Measurements from ENCODE around the gene CFAP43.

Gene CFAP43

GRCh38 chr10:104122225-104123107 lies 109.7 kb downstream of the CFAP43 start:
- peak overlapping the region; percentile 85 for H3K4me3 ChIP-seq (ENCODE audit: low read depth, low read length)
- DNase-seq (ENCODE audit: low read depth), result peak; percentile 8
- TF ChIP-seq, protein P1, sequence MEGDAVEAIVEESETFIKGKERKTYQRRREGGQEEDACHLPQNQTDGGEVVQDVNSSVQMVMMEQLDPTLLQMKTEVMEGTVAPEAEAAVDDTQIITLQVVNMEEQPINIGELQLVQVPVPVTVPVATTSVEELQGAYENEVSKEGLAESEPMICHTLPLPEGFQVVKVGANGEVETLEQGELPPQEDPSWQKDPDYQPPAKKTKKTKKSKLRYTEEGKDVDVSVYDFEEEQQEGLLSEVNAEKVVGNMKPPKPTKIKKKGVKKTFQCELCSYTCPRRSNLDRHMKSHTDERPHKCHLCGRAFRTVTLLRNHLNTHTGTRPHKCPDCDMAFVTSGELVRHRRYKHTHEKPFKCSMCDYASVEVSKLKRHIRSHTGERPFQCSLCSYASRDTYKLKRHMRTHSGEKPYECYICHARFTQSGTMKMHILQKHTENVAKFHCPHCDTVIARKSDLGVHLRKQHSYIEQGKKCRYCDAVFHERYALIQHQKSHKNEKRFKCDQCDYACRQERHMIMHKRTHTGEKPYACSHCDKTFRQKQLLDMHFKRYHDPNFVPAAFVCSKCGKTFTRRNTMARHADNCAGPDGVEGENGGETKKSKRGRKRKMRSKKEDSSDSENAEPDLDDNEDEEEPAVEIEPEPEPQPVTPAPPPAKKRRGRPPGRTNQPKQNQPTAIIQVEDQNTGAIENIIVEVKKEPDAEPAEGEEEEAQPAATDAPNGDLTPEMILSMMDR (IDR thresholded peaks at IDR 0.05; ENCODE audit: low read depth, low read length, missing control alignments), result no peak

DNA sequence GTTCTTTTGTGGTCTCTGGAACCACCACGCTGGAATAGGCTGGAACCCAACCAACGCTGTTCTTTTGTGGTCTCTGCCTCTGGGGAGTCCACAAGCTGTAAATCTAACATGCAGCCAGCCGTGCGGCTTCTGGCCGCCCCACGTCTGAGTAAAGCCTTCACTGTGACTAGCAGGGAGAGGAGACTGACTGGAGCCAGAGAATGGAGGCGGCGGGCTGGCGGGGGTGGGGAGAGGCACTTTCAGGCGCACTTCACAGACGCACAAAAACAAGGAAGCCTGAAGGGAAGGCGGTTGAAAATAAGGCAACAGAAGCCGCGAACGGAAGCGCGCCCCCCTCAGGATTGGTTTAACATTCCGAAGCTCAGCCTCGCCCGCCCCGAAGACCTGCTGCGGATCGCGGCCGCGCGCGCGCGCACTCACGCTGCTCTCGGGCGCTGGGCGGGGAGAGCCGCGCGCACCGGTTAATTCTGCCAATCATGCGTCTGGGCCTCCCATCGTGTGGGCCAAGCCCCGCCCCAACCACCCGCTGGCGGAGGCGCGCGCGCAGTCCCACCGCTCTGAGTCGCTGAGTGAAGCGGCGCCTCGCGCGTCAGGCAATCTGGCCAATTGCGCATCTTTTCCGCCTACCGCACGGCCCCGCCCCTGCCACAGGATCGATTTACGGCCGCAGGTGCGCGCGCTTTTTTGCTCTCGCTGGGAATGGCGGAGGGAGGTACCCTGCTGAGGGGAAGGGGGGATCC lies 110.5 kb downstream of the CFAP43 start, which contains the start of gene SFR1:
SFR1 (plus strand) TSS at position 687 of the 740 bp plus-strand sequence; CDS start at position 700, 13 bp downstream.
- DNase-seq (ENCODE audit: low read depth), result peak; percentile 92
- TF ChIP-seq, protein P1 (IDR thresholded peaks at IDR 0.05; ENCODE audit: low read depth, low read length, missing control alignments), result peak; percentile 65
- peak within 1 kb of the TSS; percentile 85 for H3K4me3 ChIP-seq (ENCODE audit: low read depth, low read length)

DNA sequence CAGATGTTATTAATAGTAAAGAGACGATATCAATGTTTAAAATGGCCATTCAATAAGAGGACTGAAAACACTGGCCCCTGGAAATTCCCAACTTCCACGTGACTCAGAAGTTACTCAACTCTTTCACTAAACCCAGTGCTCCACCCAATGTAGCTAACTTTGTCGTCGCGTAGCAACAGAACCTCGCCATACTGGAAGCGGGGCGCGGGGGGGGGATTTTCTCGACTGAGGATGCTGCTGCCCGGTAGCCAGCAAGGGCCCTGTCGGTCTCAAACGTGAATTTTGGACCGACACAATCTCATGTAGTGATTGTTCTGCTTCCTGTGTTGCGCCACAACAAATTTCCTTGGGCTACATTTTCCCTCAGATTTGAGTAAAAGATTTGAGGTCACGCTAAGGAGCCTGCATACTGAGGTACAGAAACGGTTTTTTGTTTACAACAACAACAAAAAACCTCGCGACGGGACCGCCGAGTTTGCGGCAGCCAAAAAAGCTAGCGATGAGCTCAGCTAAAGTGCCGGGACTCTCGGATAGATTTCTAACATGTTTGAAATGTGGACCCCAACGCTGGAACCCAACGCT lies 111.2 kb downstream of the CFAP43 start:
- H3K4me3 ChIP-seq (ENCODE audit: low read depth, low read length), result peak overlapping the region; percentile 58
- peak; percentile 81 for DNase-seq (ENCODE audit: low read depth)
- TF ChIP-seq, protein P1 (IDR thresholded peaks at IDR 0.05; ENCODE audit: low read depth, low read length, missing control alignments), result no peak

GRCh38 chr10:104120512-104120902 lies 111.7 kb downstream of the CFAP43 start:
- TF ChIP-seq, protein P1 (IDR thresholded peaks at IDR 0.05; ENCODE audit: low read depth, low read length, missing control alignments), result no peak
- H3K4me3 ChIP-seq (ENCODE audit: low read depth, low read length), result peak overlapping the region; percentile 58
- no peak for DNase-seq (ENCODE audit: low read depth)

DNA sequence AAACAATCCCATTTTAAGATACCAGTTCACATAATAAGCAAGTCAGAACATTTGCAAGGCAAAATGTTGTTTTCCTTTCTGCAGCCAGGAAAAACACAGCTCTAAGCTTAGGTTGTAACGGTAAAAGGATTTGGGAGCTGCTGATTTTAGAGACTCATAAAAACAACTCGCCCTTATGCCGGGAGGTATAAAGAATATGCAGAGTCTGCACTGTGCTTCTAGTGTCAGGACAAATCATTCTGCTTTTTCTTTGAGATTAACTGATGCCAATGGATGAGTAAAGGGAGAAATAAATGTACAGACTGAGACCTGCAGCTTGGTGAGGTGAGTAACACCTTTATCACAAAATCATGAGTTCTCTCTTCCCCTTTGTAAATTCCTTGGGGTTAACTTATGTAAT lies 112.2 kb downstream of the CFAP43 start:
- no peak overlapping the region for H3K4me3 ChIP-seq (ENCODE audit: low read depth, low read length)
- DNase-seq (ENCODE audit: low read depth), result no peak
- TF ChIP-seq, protein P1 (IDR thresholded peaks at IDR 0.05; ENCODE audit: low read depth, low read length, missing control alignments), result no peak

DNA sequence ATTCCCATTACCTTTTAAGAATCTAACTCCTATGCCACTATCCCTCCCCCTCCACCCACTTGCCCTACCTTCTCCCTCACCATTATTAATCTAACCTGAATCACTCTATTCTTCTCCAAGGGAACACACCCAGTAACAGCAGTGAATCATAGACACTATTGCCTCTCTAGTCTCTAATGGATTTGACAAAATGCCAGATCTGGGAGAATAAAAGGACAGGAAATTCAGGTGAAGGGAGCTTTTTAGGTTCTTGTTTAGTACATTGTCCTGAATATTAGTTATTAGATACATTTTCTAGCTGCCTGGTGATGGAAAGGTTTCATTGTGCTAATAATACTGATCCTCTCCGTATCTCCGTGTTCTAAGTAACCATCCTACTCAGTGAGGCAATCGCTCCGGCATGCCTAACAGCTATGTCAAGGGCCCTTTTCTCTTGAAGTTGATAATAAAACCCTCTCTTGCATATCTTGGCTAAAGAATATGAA lies 114.3 kb downstream of the CFAP43 start:
- DNase-seq (ENCODE audit: low read depth), result no peak
- TF ChIP-seq, protein P1 (IDR thresholded peaks at IDR 0.05; ENCODE audit: low read depth, low read length, missing control alignments), result no peak

More for the DNA sequence above, 114.3 kb downstream of the CFAP43 start:
- H3K4me3 ChIP-seq (ENCODE audit: low read depth, low read length), result no peak overlapping the region
